GM18505 (cell line): ENCODE measurements around the gene GBP7.

Experiments used
- ATAC-seq: cut with Tn5 transposase; IDR thresholded peaks from one replicate; pipeline ENCODE4 v1.9.1; 2021; ENCODE audit not compliant: unreplicated experiment
- POLR2A ChIP-seq: IDR thresholded peaks from 4 replicates; pipeline ENCODE4 v1.6.1; 2011; ENCODE audit warnings: borderline replicate concordance; ENCODE audit not compliant: insufficient read depth, insufficient read length; ENCODE audit errors: extremely low read depth

The GBP7 gene

DNA sequence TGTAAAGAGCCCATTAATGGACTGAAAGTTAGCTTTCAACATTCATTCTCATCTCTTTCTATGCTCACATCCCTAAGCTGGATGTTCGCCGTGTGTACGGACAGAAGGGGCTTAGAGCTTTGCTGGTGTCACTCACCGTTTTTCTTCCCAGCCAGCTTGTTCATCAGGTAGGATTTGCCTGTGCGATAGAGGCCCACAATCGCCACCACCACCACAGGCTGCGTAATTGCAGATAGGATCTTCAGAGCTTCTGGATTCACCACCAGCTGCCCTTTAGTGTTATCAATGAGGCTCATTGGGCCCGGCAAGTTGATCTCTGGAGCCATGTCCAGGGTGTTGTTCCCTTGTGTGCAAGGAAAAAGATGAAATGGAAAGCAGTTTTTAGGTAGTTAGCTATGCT is 54.2 kb downstream of the GBP7 start:
- TF ChIP-seq POLR2A, result no peak
- no peak for ATAC-seq

- no peak for ATAC-seq
- no peak for TF ChIP-seq POLR2A
Observed at GRCh38 chr1:89114662-89115061, 61.1 kb downstream of the GBP7 start.

- ATAC-seq, result no peak
- TF ChIP-seq POLR2A, result no peak
Observed at GRCh38 chr1:89112871-89113613, 62.8 kb downstream of the GBP7 start.

- no peak for TF ChIP-seq POLR2A
- ATAC-seq, result no peak
Observed at GRCh38 chr1:89104687-89105086, 71.1 kb downstream of the GBP7 start.

DNA sequence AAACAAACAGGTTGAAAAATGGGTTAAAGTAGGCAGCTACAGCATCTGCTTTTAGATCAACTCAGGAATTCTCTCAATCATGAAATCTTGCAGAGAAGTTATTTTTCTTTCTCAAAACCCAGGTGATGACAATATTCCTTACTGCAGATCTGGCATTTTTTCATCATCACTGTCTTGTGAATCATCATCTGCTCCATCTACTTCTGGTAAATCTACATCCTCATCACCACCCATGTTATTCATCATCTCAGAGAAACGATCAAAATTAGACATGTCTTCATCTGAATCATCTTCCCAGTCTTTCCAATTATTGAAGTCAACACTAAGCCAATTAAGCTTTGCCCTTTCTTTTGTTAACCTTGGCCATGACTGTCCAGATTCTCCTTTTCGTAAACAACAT is 71.7 kb downstream of the GBP7 start:
- no peak for ATAC-seq
- no peak for TF ChIP-seq POLR2A

DNA sequence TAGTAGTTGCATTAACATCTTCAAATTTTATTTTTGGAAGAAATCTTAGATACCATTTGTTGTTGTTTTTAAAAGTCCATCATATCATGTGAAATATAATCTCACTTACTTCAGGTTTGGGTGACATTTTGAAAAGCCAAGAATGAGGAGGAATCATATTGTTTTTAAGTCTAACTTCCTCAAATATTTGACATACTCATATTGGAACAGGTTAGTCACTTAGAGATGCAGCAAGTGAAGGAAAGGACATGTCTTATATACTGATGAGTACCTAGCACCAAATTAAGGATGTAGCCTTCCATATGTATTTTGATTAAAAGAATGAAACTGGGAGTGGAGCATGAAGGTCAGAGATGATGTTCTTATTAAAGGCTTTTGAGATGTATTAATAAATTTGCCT is 73.8 kb downstream of the GBP7 start:
- ATAC-seq, result no peak
- no peak for TF ChIP-seq POLR2A

DNA sequence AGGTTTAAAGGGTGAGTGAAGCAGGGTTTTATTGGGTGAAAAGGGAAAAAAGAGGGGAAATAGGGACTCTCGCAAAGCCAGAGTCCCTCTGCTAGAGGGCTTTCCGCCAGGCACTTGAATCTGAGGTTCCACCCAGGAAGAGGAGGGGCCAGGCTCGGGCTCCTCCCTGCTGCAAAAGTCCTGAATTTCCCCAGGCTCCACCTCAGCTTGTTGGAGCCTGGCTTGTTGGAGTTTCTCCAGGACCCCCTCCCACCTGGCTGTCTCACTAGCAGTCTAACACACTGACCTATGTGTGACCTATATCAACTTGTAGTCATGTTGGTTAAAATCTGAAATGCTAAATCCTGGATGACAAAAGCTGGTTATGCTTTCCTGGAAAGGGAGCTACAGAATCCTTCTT is 75.4 kb downstream of the GBP7 start:
- no peak for TF ChIP-seq POLR2A
- no peak for ATAC-seq

GRCh38 chr1:89098857-89099256 is 76.9 kb downstream of the GBP7 start:
- no peak for ATAC-seq
- no peak for TF ChIP-seq POLR2A

GRCh38 chr1:89095737-89096136 is 80.1 kb downstream of the GBP7 start:
- no peak for TF ChIP-seq POLR2A
- no peak for ATAC-seq

DNA sequence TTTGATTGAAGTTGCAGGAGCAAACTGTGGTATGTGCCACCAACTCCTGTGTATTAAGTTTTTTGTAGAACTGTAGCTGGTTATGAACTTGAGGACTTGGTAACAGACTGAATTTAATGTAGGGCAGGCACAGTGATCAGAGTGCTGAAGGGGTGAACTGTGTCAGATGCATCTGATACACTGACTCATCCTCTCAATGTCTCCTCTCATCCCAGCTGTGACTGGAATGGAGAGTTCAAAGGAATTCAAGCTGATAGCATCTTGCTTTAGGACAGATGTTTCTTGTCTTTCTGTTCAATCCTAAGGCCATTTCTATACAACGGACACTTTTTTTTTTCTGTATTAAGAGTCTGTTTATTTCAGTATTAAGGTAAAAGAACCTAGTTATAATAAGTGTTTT is 85.8 kb downstream of the GBP7 start:
- no peak for TF ChIP-seq POLR2A
- ATAC-seq, result no peak

GRCh38 chr1:89088572-89088971 is 87.2 kb downstream of the GBP7 start:
- ATAC-seq, result no peak
- TF ChIP-seq POLR2A, result no peak

DNA sequence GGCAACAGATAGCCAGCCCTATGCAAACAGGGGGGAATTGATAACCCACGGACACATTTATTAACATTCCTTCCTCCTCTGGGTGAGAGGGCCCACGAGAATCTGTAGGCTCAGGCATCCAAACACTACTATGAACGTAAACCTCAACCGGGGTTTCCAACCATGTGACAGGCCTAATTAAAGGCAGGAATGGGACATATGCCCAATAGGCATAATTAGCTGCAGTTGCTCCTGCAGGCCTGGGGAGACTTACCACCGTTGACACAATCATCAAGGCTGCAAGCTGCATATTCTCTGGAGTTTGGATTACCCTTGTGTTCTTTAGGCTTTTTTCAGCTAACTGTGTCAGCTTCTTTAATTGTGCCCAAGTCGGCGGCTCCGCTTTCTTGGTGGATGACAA is 88.6 kb downstream of the GBP7 start:
- ATAC-seq, result no peak
- TF ChIP-seq POLR2A, result no peak

DNA sequence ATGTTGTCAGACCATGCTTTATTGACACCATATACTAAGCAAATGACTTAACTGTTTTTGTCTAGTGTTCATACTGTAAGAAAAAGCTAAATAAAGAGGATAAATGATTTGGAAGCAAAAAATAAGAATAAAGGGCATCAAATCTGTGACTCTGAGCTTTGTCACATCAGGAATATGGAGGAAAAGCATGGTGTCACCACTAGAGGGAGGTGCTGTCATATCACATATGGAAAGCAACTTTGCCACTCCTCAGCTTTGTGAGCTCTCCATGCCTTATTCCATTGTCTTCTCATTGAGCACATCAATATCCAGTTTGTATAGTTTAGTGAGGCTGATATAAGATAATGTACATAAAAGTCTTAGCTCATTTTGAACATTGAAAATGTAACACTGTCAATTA is 90.0 kb downstream of the GBP7 start:
- ATAC-seq, result no peak
- TF ChIP-seq POLR2A, result no peak
